K562 (cell line): Measurements from ENCODE around the gene SLC25A44. TPM values are rescaled to one million over a fixed set of nuclear protein-coding genes. Genes with fewer than 3 reads are reported as not detected.

Experiments used
- ATAC-seq: fragments of 200-7000 bp; cut with Tn5 transposase; 3 replicates; pipeline ENCODE4 v1.9.1; 2020; ENCODE audit warnings: moderate library complexity
- BruUV-seq: library from RNA; stranded (reverse); fragments of 400-500 nt; replicated peaks from 2 replicates; lab custom pipeline; 2021; lab: Mats Ljungman, UMichigan
- CTCF ChIA-PET: fragments of 300-600 bp; formaldehyde crosslinking; extraction: SDS; loops from one replicate; lab custom pipeline; 2021; ENCODE audit warnings: low intra/inter-chr PET ratio; lab: Yijun Ruan, JAX
- POLR2A ChIA-PET: fragments of 300-600, 350-650 bp; sonication (Branson Sonifier 250); formaldehyde crosslinking; extraction: SDS; loops from one replicate; lab custom pipeline; 2021; ENCODE audit warnings: antibody characterized with exemption, inconsistent platforms; lab: Yijun Ruan, JAX
- DNase-seq, 4 experiments: peaks; one replicate each; pipeline versions ENCODE4 v3.0.0 to v3.0.0-alpha.2; 2011 to 2018; ENCODE audit warnings: low spot score in 3 of 4, mixed read lengths in 3 of 4; ENCODE audit errors: extremely low read depth in 1 of 4
- FAIRE-seq: peaks from 2 replicates; lab custom pipeline; 2011; peaks lifted over from hg19 to GRCh38; lab: Jason Lieb, UNC
- H2AFZ ChIP-seq: 2 replicates; pipeline ENCODE4 v1.6.0; 2011; ENCODE audit warnings: low read depth, low read length, control low read depth, inconsistent platforms
- H3K27ac ChIP-seq: fragments of 200-600 bp; 3 replicates; pipeline ENCODE4 v1.8.0; 2011; ENCODE audit warnings: low read depth, mild to moderate bottlenecking, control low read depth, inconsistent platforms, low read length, moderate library complexity, mixed read lengths; ENCODE audit errors: extremely low read depth
- H3K27me3 ChIP-seq, 2 experiments: fragments of 300-600 bp in 1 of 2; 2 replicates in 1 of 2; 3 replicates in 1 of 2; pipeline versions ENCODE4 v1.6.0 to v1.8.0; 2011; ENCODE audit warnings: inconsistent platforms in 2 of 2, low read length in 2 of 2, mild to moderate bottlenecking in 1 of 2, mixed read lengths in 1 of 2, moderate library complexity in 1 of 2; ENCODE audit not compliant: control insufficient read depth in 2 of 2, insufficient read depth in 2 of 2
- H3K36me3 ChIP-seq: fragments of 300-600 bp; 3 replicates; pipeline ENCODE4 v1.8.0; 2011; ENCODE audit warnings: mild to moderate bottlenecking, low read length, inconsistent platforms; ENCODE audit not compliant: control insufficient read depth, insufficient read depth
- H3K4me1 ChIP-seq, 2 experiments: fragments of 200-600 bp in 1 of 2; replicated peaks in 1 of 2; 2 replicates in 1 of 2; 3 replicates in 1 of 2; pipeline versions ENCODE4 v1.5.1 to v1.8.0; 2011; ENCODE audit warnings: inconsistent platforms in 2 of 2, low read length in 2 of 2, mild to moderate bottlenecking in 1 of 2, mixed read lengths in 1 of 2, moderate library complexity in 1 of 2; ENCODE audit not compliant: control insufficient read depth in 2 of 2, insufficient read depth in 2 of 2
- H3K4me2 ChIP-seq: 2 replicates; pipeline ENCODE4 v1.6.1; 2011; ENCODE audit warnings: low read length, control low read depth, inconsistent platforms, mixed read lengths; ENCODE audit not compliant: insufficient read depth
- H3K4me3 ChIP-seq: fragments of 200-600 bp; sonication (generic), shearing (Covaris generic); 2 replicates; pipeline ENCODE4 v1.5.1; 2016; ENCODE audit warnings: control low read depth, inconsistent platforms
- H3K79me2 ChIP-seq: fragments of 200-600 bp; 3 replicates; pipeline ENCODE4 v1.8.0; 2011; ENCODE audit warnings: low read length, inconsistent platforms; ENCODE audit not compliant: control insufficient read depth, insufficient read depth
- H3K9ac ChIP-seq, 2 experiments: 2 replicates each; pipeline versions ENCODE4 v1.6.0 to v1.6.1; 2011; ENCODE audit warnings: low read depth in 2 of 2, low read length in 2 of 2, control low read depth in 1 of 2, inconsistent platforms in 1 of 2, mild to moderate bottlenecking in 1 of 2, mixed read lengths in 1 of 2; ENCODE audit not compliant: insufficient read depth in 1 of 2
- H3K9me1 ChIP-seq: one replicate; pipeline ENCODE4 v1.6.0; 2011; ENCODE audit warnings: inconsistent platforms, mild to moderate bottlenecking, low read length, moderate library complexity; ENCODE audit not compliant: control insufficient read depth, insufficient read depth
- H3K9me3 ChIP-seq: replicated peaks from 2 replicates; pipeline ENCODE4 v1.5.1; 2011; ENCODE audit warnings: low read depth, low read length, inconsistent platforms; ENCODE audit not compliant: control insufficient read depth, insufficient read depth
- H4K20me1 ChIP-seq: replicated peaks from 2 replicates; pipeline ENCODE4 v1.6.1; 2011; ENCODE audit warnings: low read length, inconsistent platforms, mixed read lengths; ENCODE audit not compliant: control insufficient read depth, insufficient read depth
- ARNT ChIP-seq, 2 experiments: fragments of 450-650 bp; IDR thresholded peaks; 2 replicates each; pipeline ENCODE4 v1.6.1; 2016; ENCODE audit warnings: mild to moderate bottlenecking in 1 of 2
- BHLHE40 ChIP-seq: IDR thresholded peaks from 2 replicates; pipeline ENCODE4 v1.6.1; 2011; ENCODE audit warnings: low read length, improper control_type of control experiment
- CHD2 ChIP-seq: IDR thresholded peaks from 2 replicates; pipeline ENCODE4 v1.6.1; 2011; ENCODE audit warnings: low read depth, low read length
- DMBX1 ChIP-seq: fragments of 250-450 bp; sonication (Bioruptor Pico); IDR thresholded peaks from 2 replicates; pipeline ENCODE4 v1.8.0; 2022; ENCODE audit warnings: inconsistent platforms, mild to moderate bottlenecking, moderate library complexity, borderline replicate concordance
- HES1 ChIP-seq: fragments of 450-650 bp; IDR thresholded peaks from 2 replicates; pipeline ENCODE4 v1.6.1; 2016; ENCODE audit warnings: low read depth, mild to moderate bottlenecking, moderate library complexity
- HNRNPK ChIP-seq: fragments of 200-400 bp; formaldehyde crosslinking; IDR thresholded peaks from one replicate; pipeline ENCODE4 v1.6.1; 2018; ENCODE audit warnings: mild to moderate bottlenecking, low read depth, low read length; ENCODE audit not compliant: poor library complexity, severe bottlenecking
- MEIS2 ChIP-seq: fragments of 450-650 bp; IDR thresholded peaks from 2 replicates; pipeline ENCODE4 v1.6.1; 2014; ENCODE audit warnings: mild to moderate bottlenecking; ENCODE audit not compliant: partially characterized antibody
- MLLT1 ChIP-seq, 2 experiments: fragments of 450-650 bp; IDR thresholded peaks; 2 replicates each; pipeline ENCODE4 v1.6.1; 2016
- PHTF2 ChIP-seq: fragments of 250-450 bp; sonication (Bioruptor Pico); IDR thresholded peaks from 2 replicates; pipeline ENCODE4 v1.5.0; 2021; ENCODE audit warnings: mild to moderate bottlenecking
- POLR2H ChIP-seq: IDR thresholded peaks from 2 replicates; pipeline ENCODE4 v1.6.1; 2016; ENCODE audit warnings: missing genetic modification characterization, low read depth, mild to moderate bottlenecking, control low read depth, missing compliant biosample characterization, moderate library complexity
- SIN3B ChIP-seq: fragments of 450-650 bp; IDR thresholded peaks from 2 replicates; pipeline ENCODE4 v1.6.1; 2017; ENCODE audit warnings: low read depth, mild to moderate bottlenecking, moderate library complexity
- ZNF140 ChIP-seq: fragments of 250-450 bp; sonication (Bioruptor Pico); IDR thresholded peaks from 2 replicates; pipeline ENCODE4 v1.8.0; 2021; ENCODE audit warnings: moderate library complexity, mild to moderate bottlenecking, inconsistent platforms
- ZNF143 ChIP-seq: sonication (generic); formaldehyde crosslinking; IDR thresholded peaks from 2 replicates; pipeline ENCODE4 v1.9.0; 2022; ENCODE audit warnings: mild to moderate bottlenecking, missing genetic modification reagents
- ZNF263 ChIP-seq: sonication (generic); formaldehyde crosslinking; IDR thresholded peaks from 2 replicates; pipeline ENCODE4 v1.8.0; 2022; ENCODE audit warnings: mild to moderate bottlenecking, missing genetic modification reagents, borderline replicate concordance
- WGBS: fragments of 100-300 bp; shearing (Covaris generic); methylation state at CpG from one replicate; pipeline ENCODE4 v1.1.6; 2016; ENCODE audit warnings: low coverage, mixed read lengths; ENCODE audit not compliant: insufficient coverage; ENCODE audit errors: missing lambda C conversion rate; 5-methylcytosine and 5-hydroxymethylcytosine counted together
- in situ Hi-C: fragments of 300-500 bp; cut with MboI; formaldehyde crosslinking; loops from 4 replicates; pipeline ENCODE4 v1.15.0; 2018; ENCODE audit warnings: inconsistent platforms, mixed read lengths
- intact Hi-C: fragments of 100-400 bp; cut with micrococcal nuclease; formaldehyde crosslinking; loops from 2 replicates; pipeline ENCODE4 v1.14.2; 2022
- polyA plus RNA-seq, 8 experiments: library from polyadenylated mRNA; depleted of rRNA in 4 of 8; stranded (reverse) in 5 of 8; unstranded in 3 of 8; fragments of >200 nt; fragmentation: Nextera tagmentation in 2 of 8; fragmentation: Illumina TruSeq in 1 of 8; extraction: Ambion mirVana in 2 of 8; extraction: Trizol in 1 of 8; gene quantifications; 2 replicates each; pipeline versions ENCODE4 v1.2.1 to v1.2.3, GENCODE V29; 2011 to 2014; ENCODE audit warnings: inconsistent platforms in 1 of 8, missing spikeins in 1 of 8
- total RNA-seq, 7 experiments: library from RNA; depleted of rRNA in 6 of 7; stranded (reverse); fragments of >200 nt in 6 of 7; fragmentation: Illumina TruSeq in 2 of 7; extraction: Trizol in 2 of 7; gene quantifications; 2 replicates each; pipeline versions ENCODE4 v1.2.1 to v1.2.3, GENCODE V29; 2011 to 2021; ENCODE audit warnings: low replicate concordance in 1 of 7

The SLC25A44 gene
- total and polyA plus RNA-seq, 9 of the 15 experiments (the other 6 are each of a cell fraction or from before 2014, with no cell fraction given), result 4.4 to 22.8 (median 12.5) TPM

GRCh38 chr1:156148216-156148615, 45.7 kb upstream of the SLC25A44 start:
- 0 out of 4 replicates have a peak overlapping the region, but pooled peaks of 1 of the 2 experiments have one; percentile 45 for H3K9ac ChIP-seq
- no peaks in the 10 kb centered on the region for H3K9me3 ChIP-seq
- ATAC-seq (no peak), DNase-seq (no peak), FAIRE-seq (no peak)
- peak overlapping the region; percentile 60; the same call in 1 of the 2 replicates for H2AFZ ChIP-seq
- H3K36me3 ChIP-seq, result no peaks in the 10 kb centered on the region
- ChIA-PET CTCF (no interaction called here), POLR2A (interaction anchor here (0.7 to 1.1 kb wide), 6 partner anchors 8 to 133 kb away, joined by 3 to 5 read pairs (median 4); no protein-coding TSS in a partner anchor)
- H3K79me2 ChIP-seq, result no peaks in the 10 kb centered on the region
- H3K4me2 ChIP-seq, result no peak overlapping the region
- H4K20me1 ChIP-seq, result 0 out of 2 replicates have a peak, but pooled peaks cover 6% of the 10 kb centered on the region
- intact Hi-C loops (loop anchor here (5.0 kb wide), 2 partner anchors 44 to 64 kb away; partner anchors contain the start of genes PMF1 and SLC25A44), in situ Hi-C loops (loop anchor here (5.0 kb wide), 1 partner anchor 84 kb away; no protein-coding TSS in a partner anchor)
- 22% methylated on average over 6 of the region's 6 CpGs for WGBS
- H3K9me1 ChIP-seq, result no peaks in the 10 kb centered on the region
- H3K27me3 ChIP-seq, result peaks cover 3 to 8% of the 10 kb centered on the region in 2 experiments; a peak in 1 of 5 replicates
- peaks cover 5 to 10% of the 10 kb centered on the region in 2 experiments; a peak in 4 of 5 replicates for H3K4me1 ChIP-seq
- BruUV-seq, result no TSS peak
- no peak overlapping the region for H3K27ac ChIP-seq
- no peak overlapping the region for H3K4me3 ChIP-seq
- no peak for TF ChIP-seq CHD2
- no peak for TF ChIP-seq ZNF143 (CRISPR knock-in tag)
- no peak for TF ChIP-seq POLR2H
- no peak for TF ChIP-seq SIN3B
- TF ChIP-seq ZNF140 (CRISPR knock-in tag), result no peak
- no peak for TF ChIP-seq ZNF263 (CRISPR knock-in tag)
- TF ChIP-seq MLLT1 (IDR thresholded peaks at IDR 0.05), result no peak
- no peak for TF ChIP-seq HES1
- TF ChIP-seq ARNT (IDR thresholded peaks at IDR 0.05), result no peak
- no peak for TF ChIP-seq HNRNPK
- no peak for TF ChIP-seq PHTF2 (CRISPR knock-in tag)
- TF ChIP-seq BHLHE40, result no peak
- no peak for TF ChIP-seq DMBX1 (CRISPR knock-in tag)
- TF ChIP-seq MEIS2, result no peak
